Spleen (tissue), 11 donors: ENCODE data around the gene PCYT2. TPM values are rescaled to one million over a fixed set of nuclear protein-coding genes. Genes with fewer than 3 reads are reported as not detected.

ENCODE experiments used
- DNase-seq: peaks from one replicate; pipeline ENCODE4 v3.0.0-alpha.2; 2020
- H3K27ac ChIP-seq, 8 donors: fragments of 200-600 bp; sonication (generic) in 7 of 8; 1 replicate in 4 of 8; 2 replicates in 4 of 8; pipeline versions ENCODE4 v1.5.0 to v1.8.0; 2016 to 2021; ENCODE audit warnings: inconsistent platforms in 4 of 8, mild to moderate bottlenecking in 4 of 8, moderate library complexity in 1 of 8
- H3K27me3 ChIP-seq, 7 donors: fragments of 200-600 bp; sonication (generic) in 6 of 7; replicated peaks in 1 of 7; 1 replicate in 4 of 7; 2 replicates in 3 of 7; pipeline versions ENCODE4 v1.5.0 to v1.8.0; 2016 to 2021; ENCODE audit warnings: inconsistent platforms in 3 of 7, mild to moderate bottlenecking in 1 of 7
- H3K36me3 ChIP-seq, 6 donors: fragments of 200-600 bp; sonication (generic) in 5 of 6; 1 replicate in 4 of 6; 2 replicates in 2 of 6; pipeline versions ENCODE4 v1.5.0 to v1.8.0; 2016 to 2021; ENCODE audit warnings: inconsistent platforms in 2 of 6
- H3K4me1 ChIP-seq, 6 donors: fragments of 200-600 bp; sonication (generic) in 5 of 6; 1 replicate in 3 of 6; 2 replicates in 3 of 6; pipeline versions ENCODE4 v1.5.0 to v1.8.0; 2016 to 2021; ENCODE audit warnings: inconsistent platforms in 3 of 6
- H3K4me3 ChIP-seq, 8 donors: fragments of 200-600 bp; sonication (generic) in 7 of 8; 1 replicate in 4 of 8; 2 replicates in 4 of 8; pipeline versions ENCODE4 v1.5.0 to v1.8.0; 2016 to 2021; ENCODE audit warnings: inconsistent platforms in 4 of 8, mild to moderate bottlenecking in 4 of 8, moderate library complexity in 2 of 8
- H3K9me3 ChIP-seq, 8 donors: fragments of 200-600 bp; sonication (generic) in 7 of 8; 1 replicate in 4 of 8; 2 replicates in 4 of 8; pipeline versions ENCODE4 v1.5.0 to v1.8.0; 2016 to 2021; ENCODE audit warnings: inconsistent platforms in 4 of 8
- CTCF ChIP-seq, 11 experiments: fragments of 200-600 bp in 7 of 11; fragments of 450-650 bp in 4 of 11; sonication (generic) in 4 of 11; IDR thresholded peaks in 8 of 11; conservative IDR thresholded peaks in 3 of 11; 1 replicate in 7 of 11; 2 replicates in 4 of 11; pipeline versions ENCODE4 v1.4.0 to v1.8.0; 2016 to 2021; ENCODE audit warnings: antibody characterized with exemption in 11 of 11, inconsistent platforms in 4 of 11, mild to moderate bottlenecking in 1 of 11
- POLR2A ChIP-seq, 3 donors: fragments of 450-650 bp; IDR thresholded peaks; one replicate each; pipeline ENCODE4 v1.5.1; 2017; ENCODE audit warnings: antibody characterized with exemption in 3 of 3, mild to moderate bottlenecking in 1 of 3
- POLR2AphosphoS5 ChIP-seq, 3 donors: sonication (generic); formaldehyde crosslinking; IDR thresholded peaks; one replicate each; pipeline ENCODE4 v1.5.1; 2017; ENCODE audit warnings: antibody characterized with exemption in 3 of 3
- WGBS, 5 donors: extraction: QIAGEN DNeasy Blood & Tissue Kit in 3 of 5; methylation state at CpG; one replicate each; pipeline versions ENCODE4 v1.1.5 to v1.1.7; 2013 to 2018; 5-methylcytosine and 5-hydroxymethylcytosine counted together
- intact Hi-C: fragments of 100-400 bp; cut with DNase I; formaldehyde crosslinking; loops from one replicate; pipeline ENCODE4 v1.15.0; 2023; ENCODE audit warnings: low total_unique reads
- polyA plus RNA-seq, 3 donors: library from polyadenylated mRNA; stranded (reverse); fragments of 200-250 nt; gene quantifications; one replicate each; pipeline ENCODE4 v1.2.1, GENCODE V29; 2013
- total RNA-seq, 7 donors: library from RNA; depleted of rRNA in 3 of 7; stranded (reverse); fragments of >200 nt in 3 of 7; fragmentation: NEBNext Ultra II Directional in 4 of 7; extraction: Animal tissue kit (Norgen Biotek cat#: 25700) in 4 of 7; gene quantifications; one replicate each; pipeline versions ENCODE4 v1.1.0 to v1.2.1, GENCODE V29; 2016 to 2021
- donor health status: healthy with polysubstance abuse.
- donor health status: DM: no; HTN: no; CAD: no; lungs with moderate emphysema.
- donor health status: DM: no; HTN: no; CAD: no.
- donor health status: Bipolar disorder and iron deficiency.
- donor health status: healthy.
- donor health status: DM: no; HTN: no; CAD: no.
- donor health status: DM: yes; HTN: yes; CAD: no.

The PCYT2 gene
- total and polyA plus RNA-seq, 10 donors, result 12.5 to 25.5 (median 16.2) TPM

GRCh38 chr17:81871387-81872230 lies 39.6 kb downstream of the PCYT2 start:
- Histone ChIP-seq H3K27ac (peak overlapping the region; percentile 96 to 100 (median 98)), H3K27me3 (no peaks in the 10 kb centered on the region), H3K4me1 (peaks cover 32 to 64% (median 58%) of the 10 kb centered on the region in 6 donors), H3K4me3 (peak overlapping the region; percentile 77 to 99 (median 88)), H3K9me3 (no peaks in the 10 kb centered on the region), H3K36me3 (peaks cover 0 to 36% (median 24%) of the 10 kb centered on the region in 6 donors)
- TF ChIP-seq POLR2A (IDR thresholded peaks at IDR 0.05), result peak; percentile 44 to 92 (median 86)
- TF ChIP-seq POLR2AphosphoS5 (IDR thresholded peaks at IDR 0.05), result peak in 2 of 3 donors; percentile 99 to 100
- TF ChIP-seq CTCF (IDR thresholded peaks at IDR 0.05 in 8 of 11, conservative IDR thresholded peaks at IDR 0.05 in 3 of 11), result peak in 7 of 11 experiments; percentile 19 to 49 (median 45)
- 0 to 1% (median 0%) methylated on average over 23 to 86 of the region's 86 CpGs for whole genome bisulfite sequencing, 5 donors
- peak; percentile 97 for DNase-seq
- intact Hi-C loops, result no loop called here

- intact Hi-C loops, result no loop called here
- Histone ChIP-seq H3K27me3 (no peaks in the 10 kb centered on the region), H3K27ac (peak within 1 kb of the TSS; percentile 96 to 100 (median 98)), H3K4me1 (peaks cover 34 to 71% (median 64%) of the 10 kb centered on the region in 6 donors), H3K36me3 (peaks cover 0 to 41% (median 24%) of the 10 kb centered on the region in 6 donors), H3K9me3 (no peaks in the 10 kb centered on the region), H3K4me3 (peak within 1 kb of the TSS; percentile 77 to 99 (median 88))
- 0 to 1% (median 0%) methylated on average over 7 to 64 of the region's 64 CpGs for WGBS, 5 donors
- no peak for DNase-seq
- TF ChIP-seq POLR2AphosphoS5 (IDR thresholded peaks at IDR 0.05) (peak in 1 of 3 donors; percentile 99), POLR2A (IDR thresholded peaks at IDR 0.05) (no peak)
Observed at GRCh38 chr17:81870981-81871386, 40.2 kb downstream of the PCYT2 start, which contains the start of gene ARHGDIA. ARHGDIA (minus strand) TSS chr17:81871337; CDS start chr17:81869930, 1,407 bp downstream.

- Histone ChIP-seq H3K27me3 (no peaks in the 10 kb centered on the region), H3K4me1 (peaks cover 34 to 77% (median 69%) of the 10 kb centered on the region in 6 donors), H3K27ac (peak overlapping the region; percentile 96 to 100 (median 98)), H3K4me3 (peak overlapping the region; percentile 75 to 99 (median 86)), H3K36me3 (peaks cover 0 to 47% (median 24%) of the 10 kb centered on the region in 6 donors), H3K9me3 (no peaks in the 10 kb centered on the region)
- TF ChIP-seq CTCF (IDR thresholded peaks at IDR 0.05 in 8 of 11, conservative IDR thresholded peaks at IDR 0.05 in 3 of 11) (no peak), POLR2AphosphoS5 (IDR thresholded peaks at IDR 0.05) (peak; percentile 58 to 75 (median 70)), POLR2A (IDR thresholded peaks at IDR 0.05) (no peak)
- WGBS, 5 donors, result 1 to 3% (median 2%) methylated on average over 27 to 65 of the region's 65 CpGs
- intact Hi-C loops, result no loop called here
- DNase-seq, result peak; percentile 91
Observed at GRCh38 chr17:81870131-81870980, 40.8 kb downstream of the PCYT2 start.
